Measurements from ENCODE around the gene TMEM222. TPM values are rescaled to one million over a fixed set of nuclear protein-coding genes. Genes with fewer than 3 reads are reported as not detected.
"Not testable (repeated sequence)": the region's sequence is repeated elsewhere in the genome, so short reads cannot be mapped to it uniquely, and the experiment has no call there.

Gene TMEM222
- polyA plus RNA-seq, 1 donor (not counting 4 experiments of a cell fraction or from before 2014, with no cell fraction given): 23.7 TPM

- Histone ChIP-seq H2AFZ (ENCODE audit: control insufficient read depth, low read length) (no peak overlapping the region), H3K4me2 (ENCODE audit: control insufficient read depth, extremely low read depth, insufficient read depth, low read depth, low read length) (peak overlapping the region; percentile 16), H3K4me3 (ENCODE audit: control insufficient read depth in 2 of 3, extremely low read depth in 1 of 3, insufficient read depth in 2 of 3, low read depth in 1 of 3, low read length in 3 of 3) (peak overlapping the region in 1 of 3 experiments; percentile 34), H3K9me1 (ENCODE audit: control insufficient read depth, extremely low read depth, insufficient read depth, low read length) (no peaks in the 10 kb centered on the region), H3K36me3 (ENCODE audit: control insufficient read depth in 2 of 2, extremely low read depth in 1 of 2, insufficient read depth in 2 of 2, low read length in 2 of 2) (no peaks in the 10 kb centered on the region), H3K27me3 (ENCODE audit: control insufficient read depth, extremely low read depth, insufficient read depth, low read length) (no peaks in the 10 kb centered on the region), H3K79me2 (ENCODE audit: control insufficient read depth, insufficient read depth, low read length) (no peaks in the 10 kb centered on the region), H3K9ac (ENCODE audit: control insufficient read depth, extremely low read depth, insufficient read depth, low read length) (no peak overlapping the region), H4K20me1 (ENCODE audit: control insufficient read depth, extremely low read depth, insufficient read depth, low read length) (no peaks in the 10 kb centered on the region), H3K27ac (ENCODE audit: control insufficient read depth, insufficient read depth, low read length) (no peak overlapping the region), H3K9me3 (ENCODE audit: control insufficient read depth, low read depth, low read length) (no peaks in the 10 kb centered on the region), H3K4me1 (ENCODE audit: control insufficient read depth, extremely low read depth, insufficient read depth, low read length) (peaks cover 13% of the 10 kb centered on the region)
- FAIRE-seq (no peak), DNase-seq (ENCODE audit: low read depth, low spot score) (no peak)
- dilution Hi-C loops (cut with MboI; ENCODE audit: extremely low pct_ligation_motif_present, low sequenced_read_pairs): no loop called here
- TF ChIP-seq EZH2 (IDR thresholded peaks at IDR 0.05; ENCODE audit: low read length): no peak
- TF ChIP-seq CTCF (optimal IDR thresholded peaks at IDR 0.05 in 1 of 3, IDR thresholded peaks at IDR 0.05 in 1 of 3, conservative IDR thresholded peaks at IDR 0.05 in 1 of 3; ENCODE audit: extremely low read depth in 1 of 3, insufficient read depth in 2 of 3, low read length in 3 of 3): no peak
Observed at GRCh38 chr1:27383661-27384060, 61.7 kb downstream of the TMEM222 start.

GRCh38 chr1:27384797-27385196 is 62.8 kb downstream of the TMEM222 start:
- dilution Hi-C loops (cut with MboI; ENCODE audit: extremely low pct_ligation_motif_present, low sequenced_read_pairs); FAIRE-seq; H4K20me1 ChIP-seq (ENCODE audit: control insufficient read depth, extremely low read depth, insufficient read depth, low read length); H3K4me1 ChIP-seq (ENCODE audit: control insufficient read depth, extremely low read depth, insufficient read depth, low read length); H3K36me3 ChIP-seq (ENCODE audit: control insufficient read depth in 2 of 2, extremely low read depth in 1 of 2, insufficient read depth in 2 of 2, low read length in 2 of 2); H3K9me1 ChIP-seq (ENCODE audit: control insufficient read depth, extremely low read depth, insufficient read depth, low read length); H3K27me3 ChIP-seq (ENCODE audit: control insufficient read depth, extremely low read depth, insufficient read depth, low read length); H3K79me2 ChIP-seq (ENCODE audit: control insufficient read depth, insufficient read depth, low read length); H3K9ac ChIP-seq (ENCODE audit: control insufficient read depth, extremely low read depth, insufficient read depth, low read length); H2AFZ ChIP-seq (ENCODE audit: control insufficient read depth, low read length); H3K4me2 ChIP-seq (ENCODE audit: control insufficient read depth, extremely low read depth, insufficient read depth, low read depth, low read length); DNase-seq (ENCODE audit: low read depth, low spot score); H3K4me3 ChIP-seq (ENCODE audit: control insufficient read depth in 2 of 3, extremely low read depth in 1 of 3, insufficient read depth in 2 of 3, low read depth in 1 of 3, low read length in 3 of 3); H3K27ac ChIP-seq (ENCODE audit: control insufficient read depth, insufficient read depth, low read length); H3K9me3 ChIP-seq (ENCODE audit: control insufficient read depth, low read depth, low read length): not testable (repeated sequence)

Small RNA genes lying within 50 kb of the gene (small RNA-seq; reads per million reads assigned to genes)
- gene RNU6-48P (ENCODE audit: insufficient read length in 3 of 3, low read depth in 3 of 3, low replicate concordance in 1 of 3): 0 to 0.25 (median 0) reads per million in 3 experiments

Other genes starting within 250 kb of the TMEM222 start
- gene SLC9A1, start 167.0 kb upstream of the TMEM222 start, polyA plus RNA-seq: 7.6 to 22.6 TPM (median 12.4 TPM) in 3 replicates
- gene WDTC1, start 87.5 kb upstream of the TMEM222 start, polyA plus RNA-seq: 5.1 to 10.1 TPM (median 5.7 TPM) in 3 replicates
- 15.5 to 34.0 TPM (median 15.6 TPM) in 3 replicates for gene SYTL1, start 19.9 kb downstream of the TMEM222 start, polyA plus RNA-seq
- gene MAP3K6, start 44.8 kb downstream of the TMEM222 start, polyA plus RNA-seq: 13.4 to 19.3 TPM (median 16.7 TPM) in 3 replicates
- gene FCN3, start 52.7 kb downstream of the TMEM222 start, polyA plus RNA-seq: 0.08 TPM in 1 of 3 replicates, not detected in the others
- 2.6 to 5.9 TPM (median 2.7 TPM) in 3 replicates for gene CD164L2, start 61.2 kb downstream of the TMEM222 start, polyA plus RNA-seq
- 0.94 to 2.5 TPM (median 1.4 TPM) in 3 replicates for gene GPR3, start 70.5 kb downstream of the TMEM222 start, polyA plus RNA-seq
- gene WASF2, start 168.0 kb downstream of the TMEM222 start, polyA plus RNA-seq: 31.3 to 53.8 TPM (median 42.9 TPM) in 3 replicates

Measured in keratinocyte (primary cell).